Amniotic epithelial cell (primary cell): ENCODE measurements around the gene RHOBTB1.
"Not testable (repeated sequence)": the region's sequence is repeated elsewhere in the genome, so short reads cannot be mapped to it uniquely, and the experiment has no call there.

ENCODE experiments used
- DNase-seq: peaks from one replicate; pipeline ENCODE4 v3.0.0-alpha.2; 2010; ENCODE audit warnings: low read depth

RHOBTB1 gene

GRCh38 chr10:60865198-60865783, 78.7 kb downstream of the RHOBTB1 start:
- no peak for DNase-seq

GRCh38 chr10:60863796-60864195, 80.2 kb downstream of the RHOBTB1 start:
- DNase-seq = no peak

GRCh38 chr10:60862517-60862916, 81.5 kb downstream of the RHOBTB1 start:
- no peak for DNase-seq

- DNase-seq = no peak
These were observed 87.6 kb downstream of the RHOBTB1 start for GRCh38 chr10:60856405-60856804.

- no peak for DNase-seq
These were observed 90.3 kb downstream of the RHOBTB1 start for GRCh38 chr10:60853637-60854036.

GRCh38 chr10:60853107-60853506, 90.9 kb downstream of the RHOBTB1 start:
- DNase-seq = no peak

- DNase-seq = no peak
These were observed 94.2 kb downstream of the RHOBTB1 start for GRCh38 chr10:60849740-60850139.

GRCh38 chr10:60849217-60849616, 94.8 kb downstream of the RHOBTB1 start:
- no peak for DNase-seq

GRCh38 chr10:60848680-60849079, 95.3 kb downstream of the RHOBTB1 start:
- DNase-seq = no peak

GRCh38 chr10:60848126-60848525, 95.9 kb downstream of the RHOBTB1 start:
- DNase-seq = peak; percentile 43

- peak; percentile 49 for DNase-seq
These were observed 97.8 kb downstream of the RHOBTB1 start for GRCh38 chr10:60846173-60846572.

GRCh38 chr10:60845038-60845437, 98.9 kb downstream of the RHOBTB1 start:
- DNase-seq = no peak

- no peak for DNase-seq
These were observed 101.3 kb downstream of the RHOBTB1 start for GRCh38 chr10:60842694-60843093.

GRCh38 chr10:60841227-60841626, 102.8 kb downstream of the RHOBTB1 start:
- not testable (repeated sequence) for DNase-seq

GRCh38 chr10:60835049-60835448, 108.9 kb downstream of the RHOBTB1 start:
- no peak for DNase-seq

- no peak for DNase-seq
These were observed 109.6 kb downstream of the RHOBTB1 start for GRCh38 chr10:60834401-60834800.

- DNase-seq = not testable (repeated sequence)
These were observed 111.8 kb downstream of the RHOBTB1 start for GRCh38 chr10:60832136-60832535.

- DNase-seq = peak; percentile 59
These were observed 115.5 kb downstream of the RHOBTB1 start for GRCh38 chr10:60828489-60828852.

- peak; percentile 94 for DNase-seq
These were observed 116.0 kb downstream of the RHOBTB1 start for GRCh38 chr10:60827791-60828488.

GRCh38 chr10:60825520-60825919, 118.5 kb downstream of the RHOBTB1 start:
- DNase-seq = no peak

- no peak for DNase-seq
These were observed 120.7 kb downstream of the RHOBTB1 start for GRCh38 chr10:60823324-60823723.

GRCh38 chr10:60822809-60823208, 121.2 kb downstream of the RHOBTB1 start:
- DNase-seq = no peak

- DNase-seq = no peak
These were observed 122.3 kb downstream of the RHOBTB1 start for GRCh38 chr10:60821656-60822055.
